Ovary (tissue), 9 donors: ENCODE results near the gene RAD50. TPM values are rescaled to one million over a fixed set of nuclear protein-coding genes. Genes with fewer than 3 reads are reported as not detected.
"Not testable (repeated sequence)": the region's sequence is repeated elsewhere in the genome, so short reads cannot be mapped to it uniquely, and the experiment has no call there.

ENCODE experiments used
- DNase-seq, 5 donors: peaks; one replicate each; pipeline ENCODE4 v3.0.0-alpha.2; 2019 to 2020
- H3K27ac ChIP-seq, 2 donors: fragments of 200-600 bp; one replicate each; pipeline versions ENCODE4 v1.5.1 to v1.8.0; 2019 to 2022
- H3K27me3 ChIP-seq: fragments of 200-600 bp; one replicate; pipeline ENCODE4 v1.8.0; 2022
- H3K36me3 ChIP-seq: fragments of 200-600 bp; sonication (generic); one replicate; pipeline ENCODE4 v1.5.1; 2019
- H3K4me1 ChIP-seq: one replicate; pipeline ENCODE4 v1.8.1; 2013; ENCODE audit warnings: mild to moderate bottlenecking, moderate library complexity; ENCODE audit not compliant: insufficient read depth
- H3K4me3 ChIP-seq: fragments of 200-600 bp; sonication (generic); one replicate; pipeline ENCODE4 v1.5.1; 2017
- H3K9me3 ChIP-seq, 2 donors: fragments of 200-600 bp in 1 of 2; sonication (generic) in 1 of 2; one replicate each; pipeline versions ENCODE4 v1.5.1 to v1.8.1; 2013 to 2019; ENCODE audit warnings: mild to moderate bottlenecking in 1 of 2, moderate library complexity in 1 of 2
- CTCF ChIP-seq, 3 donors: fragments of 450-650 bp in 2 of 3; fragments of 200-600 bp in 1 of 3; IDR thresholded peaks; one replicate each; pipeline versions ENCODE4 v1.5.1 to v1.8.0; 2016 to 2022; ENCODE audit warnings: antibody characterized with exemption in 3 of 3, mild to moderate bottlenecking in 1 of 3
- EP300 ChIP-seq: sonication (generic); formaldehyde crosslinking; IDR thresholded peaks from one replicate; pipeline ENCODE4 v1.6.1; 2017; ENCODE audit warnings: antibody characterized with exemption
- POLR2A ChIP-seq: fragments of 450-650 bp; IDR thresholded peaks from one replicate; pipeline ENCODE4 v1.6.1; 2017; ENCODE audit warnings: antibody characterized with exemption, mild to moderate bottlenecking, moderate library complexity
- WGBS, 3 donors: extraction: QIAGEN DNeasy Blood & Tissue Kit in 1 of 3; methylation state at CpG; one replicate each; pipeline versions ENCODE4 v1.1.5 to v1.1.7; 2013 to 2017; 5-methylcytosine and 5-hydroxymethylcytosine counted together
- intact Hi-C, 4 donors: fragments of 100-400 bp; cut with DNase I; formaldehyde crosslinking; loops; one replicate each; pipeline versions ENCODE4 v1.11.0 to v1.15.1; 2022 to 2023
- polyA plus RNA-seq, 2 donors: library from polyadenylated mRNA; stranded (reverse); fragments of 200-250 nt in 1 of 2; fragments of 350-450 nt in 1 of 2; fragmentation: Illumina TruSeq in 1 of 2; extraction: RNeasy Lipid Tissue Mini Kit (QIAGEN cat#74804) in 1 of 2; gene quantifications; one replicate each; pipeline ENCODE4 v1.2.3, GENCODE V29; 2013 to 2014
- total RNA-seq, 7 donors: library from RNA; depleted of rRNA in 2 of 7; stranded (reverse); fragments of >200 nt in 2 of 7; fragmentation: NEBNext Ultra II Directional in 3 of 7; extraction: Animal tissue kit (Norgen Biotek cat#: 25700) in 3 of 7; gene quantifications; one replicate each; pipeline versions ENCODE4 v1.1.0 to v1.2.4, GENCODE V29; 2016 to 2023
- donor health status: DM: no; HTN: no; CAD: no; lungs with moderate emphysema.
- donor health status: DM: no; HTN: no; CAD: no.
- donor health status: Bipolar disorder and iron deficiency.
- donor health status: DM: yes; HTN: yes; CAD: no.
- donor health status: DM: no; HTN: no; CAD: no.
- donor health status: DM: yes; HTN: yes; CAD: no.

RAD50 gene
- total and polyA plus RNA-seq, 9 donors = 9.4 to 41.5 (median 28.1) TPM

GRCh38 chr5:132566657-132567056 lies 9.9 kb downstream of the RAD50 start:
- no peak overlapping the region for H3K27ac ChIP-seq
- H3K9me3 ChIP-seq = no peaks in the 10 kb centered on the region
- intact Hi-C loops = no loop called here
- H3K36me3 ChIP-seq = no peaks in the 10 kb centered on the region
- no peak for DNase-seq
- H3K4me3 ChIP-seq = no peak overlapping the region
- no peaks in the 10 kb centered on the region for H3K27me3 ChIP-seq
- TF ChIP-seq CTCF (IDR thresholded peaks at IDR 0.05) = no peak
- no peak for TF ChIP-seq EP300
- TF ChIP-seq POLR2A = no peak
- WGBS, 3 donors = 88 to 100% (median 94%) methylated on average over 1 of the region's 1 CpG
- H3K4me1 ChIP-seq = no peaks in the 10 kb centered on the region

DNA sequence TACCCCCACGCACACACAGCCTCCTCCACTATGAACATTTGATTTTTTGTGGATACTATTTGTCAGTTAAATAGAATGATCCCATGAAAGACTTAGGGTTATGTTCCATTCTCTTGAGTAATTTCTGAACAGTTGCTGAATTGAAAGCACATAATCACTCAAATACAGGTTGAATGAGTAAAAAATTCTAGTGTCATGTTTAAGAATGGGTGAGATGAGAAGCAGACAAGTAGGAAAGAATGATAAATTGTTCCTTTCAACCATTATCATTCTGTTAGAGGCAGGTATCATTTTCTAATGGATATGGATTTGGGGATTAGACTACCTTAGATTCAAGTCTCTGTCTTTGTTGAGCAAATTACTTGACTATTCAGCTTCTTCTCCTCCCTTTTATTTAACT lies 19.3 kb downstream of the RAD50 start:
- Histone ChIP-seq H3K27me3 (no peaks in the 10 kb centered on the region), H3K36me3 (no peaks in the 10 kb centered on the region)

DNA sequence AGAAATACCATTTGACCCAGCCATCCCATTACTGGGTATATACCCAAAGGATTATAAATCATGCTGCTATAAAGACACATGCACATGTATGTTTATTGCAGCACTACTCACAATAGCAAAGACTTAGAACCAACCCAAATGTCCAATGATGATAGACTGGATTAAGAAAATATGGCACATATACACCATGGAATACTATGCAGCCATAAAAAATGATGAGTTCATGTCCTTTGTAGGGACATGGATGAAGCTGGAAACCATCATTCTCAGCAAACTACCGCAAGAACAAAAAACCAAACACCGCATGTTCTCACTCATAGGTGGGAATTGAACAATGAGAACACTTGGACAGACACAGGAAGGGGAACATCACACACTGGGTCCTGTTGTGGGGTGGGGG lies 27.8 kb downstream of the RAD50 start:
- intact Hi-C loops, H3K4me3 ChIP-seq, H3K36me3 ChIP-seq, DNase-seq, H3K27me3 ChIP-seq, H3K4me1 ChIP-seq, H3K27ac ChIP-seq, H3K9me3 ChIP-seq: not testable (repeated sequence)
- 100% methylated on average over 2 of the region's 2 CpGs for WGBS, 3 donors

More for the DNA sequence above, 19.3 kb downstream of the RAD50 start:
- intact Hi-C loops = no loop called here
- Histone ChIP-seq H3K4me1 (no peaks in the 10 kb centered on the region), H3K9me3 (no peaks in the 10 kb centered on the region), H3K27ac (no peak overlapping the region), H3K4me3 (no peak overlapping the region)
- TF ChIP-seq EP300 = no peak
- no peak for TF ChIP-seq CTCF (IDR thresholded peaks at IDR 0.05)
- no peak for TF ChIP-seq POLR2A
- no peak for DNase-seq
- 93 to 100% (median 97%) methylated on average over 1 of the region's 1 CpG for WGBS, 3 donors

DNA sequence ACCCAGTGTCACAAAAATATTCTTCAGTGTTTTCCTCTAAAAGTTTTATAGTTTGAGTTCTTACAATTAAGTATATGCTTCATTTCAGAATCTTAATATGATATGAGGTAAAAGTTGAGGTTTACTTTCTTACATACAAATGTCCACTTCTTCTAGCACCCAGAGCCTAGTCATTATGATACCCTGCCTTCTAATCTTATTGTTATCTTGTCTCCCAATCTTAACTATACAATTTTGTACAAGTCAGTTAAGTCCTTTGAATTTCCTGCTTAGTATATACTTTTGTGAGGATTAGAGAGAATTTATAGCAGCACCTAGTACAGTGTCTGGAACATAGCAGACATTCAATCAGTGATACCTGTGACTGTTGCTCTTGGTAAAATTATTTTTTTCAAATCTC lies 29.3 kb downstream of the RAD50 start:
- Histone ChIP-seq H3K36me3 (no peaks in the 10 kb centered on the region), H3K27ac (no peak overlapping the region), H3K4me1 (no peaks in the 10 kb centered on the region), H3K9me3 (no peaks in the 10 kb centered on the region), H3K27me3 (no peaks in the 10 kb centered on the region), H3K4me3 (no peak overlapping the region)
- no peak for DNase-seq
- TF ChIP-seq CTCF (IDR thresholded peaks at IDR 0.05) (no peak), EP300 (no peak), POLR2A (no peak)
- intact Hi-C loops = no loop called here

GRCh38 chr5:132589467-132589866 lies 32.7 kb downstream of the RAD50 start:
- intact Hi-C loops = no loop called here
- 45 to 63% (median 46%) methylated on average over 1 of the region's 1 CpG for WGBS, 3 donors
- no peak for DNase-seq
- Histone ChIP-seq H3K27ac (no peak overlapping the region), H3K27me3 (no peaks in the 10 kb centered on the region), H3K9me3 (no peaks in the 10 kb centered on the region), H3K36me3 (no peaks in the 10 kb centered on the region), H3K4me3 (no peak overlapping the region), H3K4me1 (no peaks in the 10 kb centered on the region)
- no peak for TF ChIP-seq POLR2A
- TF ChIP-seq CTCF (IDR thresholded peaks at IDR 0.05) = no peak
- TF ChIP-seq EP300 = no peak
